Measurements from ENCODE around the gene IL1RL1. TPM values are rescaled to one million over a fixed set of nuclear protein-coding genes. Genes with fewer than 3 reads are reported as not detected.

IL1RL1 gene
- polyA plus RNA-seq, 1 donor from 2014 or later, result not detected

DNA sequence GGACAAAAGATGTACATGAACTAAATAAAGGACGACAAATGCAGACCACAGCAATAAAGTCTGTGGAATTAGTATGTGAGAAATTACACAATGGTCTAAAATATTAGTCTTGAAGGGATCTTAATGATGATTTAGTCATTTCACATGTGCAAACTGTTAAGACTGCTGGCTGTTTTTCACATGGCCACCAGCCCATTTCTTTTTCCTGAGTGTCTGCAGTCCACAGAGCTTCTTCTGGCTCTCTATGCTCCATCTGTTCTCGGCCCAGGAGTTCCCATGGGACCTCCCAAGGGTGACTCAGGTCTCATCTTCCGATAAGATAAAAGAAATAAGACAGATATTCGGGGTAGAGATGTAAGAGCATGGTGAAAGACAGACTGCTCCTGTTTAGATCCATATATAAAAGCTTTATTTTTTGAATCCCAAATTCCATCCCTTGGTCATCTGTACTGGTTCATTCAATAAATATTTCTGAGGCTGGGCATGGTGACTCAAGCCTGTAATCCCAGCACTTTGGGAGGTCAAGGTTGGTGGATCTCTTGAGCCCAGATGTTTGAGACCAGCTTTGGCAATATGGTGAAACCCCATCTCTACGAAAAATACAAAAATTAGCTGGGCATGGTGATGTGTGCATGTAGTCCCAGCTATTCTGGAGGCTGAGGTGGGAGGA is 20.1 kb downstream of the IL1RL1 start:
- TF ChIP-seq TAF1 (IDR thresholded peaks at IDR 0.05; ENCODE audit: low read depth), result no peak
- no peak for TF ChIP-seq EP300 (conservative IDR thresholded peaks at IDR 0.05; ENCODE audit: poor library complexity, severe bottlenecking)
- no peak for TF ChIP-seq CTCF (IDR thresholded peaks at IDR 0.05; ENCODE audit: poor library complexity, severe bottlenecking)
- no peak overlapping the region for H3K4me2 ChIP-seq (ENCODE audit: low read length)
- H3K4me3 ChIP-seq (ENCODE audit: low read length), result no peak overlapping the region
- H3K9me2 ChIP-seq (ENCODE audit: insufficient read depth, low read length), result no peaks in the 10 kb centered on the region
- H3K9ac ChIP-seq (ENCODE audit: low read length), result no peak overlapping the region
- H3K27me3 ChIP-seq (ENCODE audit: insufficient read depth, low read depth, low read length), result no peaks in the 10 kb centered on the region
- H3K36me3 ChIP-seq (ENCODE audit: insufficient read depth, low read length), result no peaks in the 10 kb centered on the region
- H3K79me2 ChIP-seq (replicated peaks; ENCODE audit: insufficient read depth, low read length), result no peaks in the 10 kb centered on the region
- H3K9me3 ChIP-seq (ENCODE audit: low read length), result no peaks in the 10 kb centered on the region
- no peak overlapping the region for H2AFZ ChIP-seq (ENCODE audit: low read depth, low read length)
- H3F3A ChIP-seq (ENCODE audit: insufficient read depth, low read length, poor library complexity, severe bottlenecking), result no peaks in the 10 kb centered on the region
- H3K27ac ChIP-seq (ENCODE audit: low read length), result no peak overlapping the region
- no peaks in the 10 kb centered on the region for H4K20me1 ChIP-seq (ENCODE audit: insufficient read depth)

- Histone ChIP-seq H3K9me2 (ENCODE audit: insufficient read depth, low read length) (no peaks in the 10 kb centered on the region), H3K36me3 (ENCODE audit: insufficient read depth, low read length) (no peaks in the 10 kb centered on the region), H3K79me2 (replicated peaks; ENCODE audit: insufficient read depth, low read length) (no peaks in the 10 kb centered on the region), H3K4me2 (ENCODE audit: low read length) (no peak overlapping the region), H4K20me1 (ENCODE audit: insufficient read depth) (no peaks in the 10 kb centered on the region), H2AFZ (ENCODE audit: low read depth, low read length) (no peak overlapping the region), H3K4me3 (ENCODE audit: low read length) (no peak overlapping the region), H3K27me3 (ENCODE audit: insufficient read depth, low read depth, low read length) (no peaks in the 10 kb centered on the region), H3F3A (ENCODE audit: insufficient read depth, low read length, poor library complexity, severe bottlenecking) (no peaks in the 10 kb centered on the region), H3K27ac (ENCODE audit: low read length) (no peak overlapping the region), H3K9me3 (ENCODE audit: low read length) (no peaks in the 10 kb centered on the region), H3K9ac (ENCODE audit: low read length) (no peak overlapping the region)
- TF ChIP-seq MXI1 (conservative IDR thresholded peaks at IDR 0.05; ENCODE audit: poor library complexity, severe bottlenecking) (no peak), EP300 (conservative IDR thresholded peaks at IDR 0.05; ENCODE audit: poor library complexity, severe bottlenecking) (no peak), TAF1 (IDR thresholded peaks at IDR 0.05; ENCODE audit: low read depth) (no peak), RAD21 (conservative IDR thresholded peaks at IDR 0.05) (no peak), SMC3 (conservative IDR thresholded peaks at IDR 0.05; ENCODE audit: poor library complexity) (no peak), CTCF (IDR thresholded peaks at IDR 0.05; ENCODE audit: poor library complexity, severe bottlenecking) (no peak), POLR2AphosphoS5 (IDR thresholded peaks at IDR 0.05) (no peak), EZH2 (IDR thresholded peaks at IDR 0.05; ENCODE audit: borderline replicate concordance, insufficient read depth, low read length, poor library complexity, severe bottlenecking) (no peak)
- TF ChIP-seq, protein P1, sequence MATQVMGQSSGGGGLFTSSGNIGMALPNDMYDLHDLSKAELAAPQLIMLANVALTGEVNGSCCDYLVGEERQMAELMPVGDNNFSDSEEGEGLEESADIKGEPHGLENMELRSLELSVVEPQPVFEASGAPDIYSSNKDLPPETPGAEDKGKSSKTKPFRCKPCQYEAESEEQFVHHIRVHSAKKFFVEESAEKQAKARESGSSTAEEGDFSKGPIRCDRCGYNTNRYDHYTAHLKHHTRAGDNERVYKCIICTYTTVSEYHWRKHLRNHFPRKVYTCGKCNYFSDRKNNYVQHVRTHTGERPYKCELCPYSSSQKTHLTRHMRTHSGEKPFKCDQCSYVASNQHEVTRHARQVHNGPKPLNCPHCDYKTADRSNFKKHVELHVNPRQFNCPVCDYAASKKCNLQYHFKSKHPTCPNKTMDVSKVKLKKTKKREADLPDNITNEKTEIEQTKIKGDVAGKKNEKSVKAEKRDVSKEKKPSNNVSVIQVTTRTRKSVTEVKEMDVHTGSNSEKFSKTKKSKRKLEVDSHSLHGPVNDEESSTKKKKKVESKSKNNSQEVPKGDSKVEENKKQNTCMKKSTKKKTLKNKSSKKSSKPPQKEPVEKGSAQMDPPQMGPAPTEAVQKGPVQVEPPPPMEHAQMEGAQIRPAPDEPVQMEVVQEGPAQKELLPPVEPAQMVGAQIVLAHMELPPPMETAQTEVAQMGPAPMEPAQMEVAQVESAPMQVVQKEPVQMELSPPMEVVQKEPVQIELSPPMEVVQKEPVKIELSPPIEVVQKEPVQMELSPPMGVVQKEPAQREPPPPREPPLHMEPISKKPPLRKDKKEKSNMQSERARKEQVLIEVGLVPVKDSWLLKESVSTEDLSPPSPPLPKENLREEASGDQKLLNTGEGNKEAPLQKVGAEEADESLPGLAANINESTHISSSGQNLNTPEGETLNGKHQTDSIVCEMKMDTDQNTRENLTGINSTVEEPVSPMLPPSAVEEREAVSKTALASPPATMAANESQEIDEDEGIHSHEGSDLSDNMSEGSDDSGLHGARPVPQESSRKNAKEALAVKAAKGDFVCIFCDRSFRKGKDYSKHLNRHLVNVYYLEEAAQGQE (IDR thresholded peaks at IDR 0.05; ENCODE audit: borderline replicate concordance), result no peak
These were observed 23.1 kb downstream of the IL1RL1 start for GRCh38 chr2:102334486-102334885.
